Ishikawa (cell line): Measurements from ENCODE around the gene TRPC5OS.

Experiments
- CEBPB ChIP-seq: IDR thresholded peaks from 2 replicates; pipeline ENCODE4 v1.6.1; 2012
- CREB1 ChIP-seq: IDR thresholded peaks from 2 replicates; pipeline ENCODE4 v1.6.1; 2012; ENCODE audit warnings: low read depth
- EGR1 ChIP-seq: IDR thresholded peaks from 2 replicates; pipeline ENCODE4 v1.6.1; 2012
- EP300 ChIP-seq: IDR thresholded peaks from 2 replicates; pipeline ENCODE4 v1.6.1; 2012; ENCODE audit warnings: borderline replicate concordance
- FOXM1 ChIP-seq: IDR thresholded peaks from 2 replicates; pipeline ENCODE4 v1.6.1; 2012; ENCODE audit warnings: low read depth, borderline replicate concordance
- MAX ChIP-seq: IDR thresholded peaks from 2 replicates; pipeline ENCODE4 v1.6.1; 2012
- NFIC ChIP-seq: IDR thresholded peaks from 2 replicates; pipeline ENCODE4 v1.6.1; 2012
- RAD21 ChIP-seq: IDR thresholded peaks from 2 replicates; pipeline ENCODE4 v1.6.1; 2012; ENCODE audit warnings: low read depth
- TAF1 ChIP-seq: IDR thresholded peaks from 2 replicates; pipeline ENCODE4 v1.6.1; 2012; ENCODE audit warnings: low read depth, mild to moderate bottlenecking
- TCF12 ChIP-seq: IDR thresholded peaks from 2 replicates; pipeline ENCODE4 v1.6.1; 2012; ENCODE audit warnings: low read depth
- TEAD4 ChIP-seq: IDR thresholded peaks from 2 replicates; pipeline ENCODE4 v1.6.1; 2012
- YY1 ChIP-seq: IDR thresholded peaks from 2 replicates; pipeline ENCODE4 v1.6.1; 2012; ENCODE audit warnings: low read depth
- ZBTB7A ChIP-seq: IDR thresholded peaks from 2 replicates; pipeline ENCODE4 v1.6.1; 2012; ENCODE audit warnings: low read depth
- TF ChIP-seq, protein P1 (sequence below): IDR thresholded peaks from 2 replicates; pipeline ENCODE4 v1.6.1; 2012; ENCODE audit warnings: low read depth, mild to moderate bottlenecking
- TF ChIP-seq, protein P2 (sequence below): IDR thresholded peaks from 2 replicates; pipeline ENCODE4 v1.6.1; 2012

TRPC5OS gene

DNA sequence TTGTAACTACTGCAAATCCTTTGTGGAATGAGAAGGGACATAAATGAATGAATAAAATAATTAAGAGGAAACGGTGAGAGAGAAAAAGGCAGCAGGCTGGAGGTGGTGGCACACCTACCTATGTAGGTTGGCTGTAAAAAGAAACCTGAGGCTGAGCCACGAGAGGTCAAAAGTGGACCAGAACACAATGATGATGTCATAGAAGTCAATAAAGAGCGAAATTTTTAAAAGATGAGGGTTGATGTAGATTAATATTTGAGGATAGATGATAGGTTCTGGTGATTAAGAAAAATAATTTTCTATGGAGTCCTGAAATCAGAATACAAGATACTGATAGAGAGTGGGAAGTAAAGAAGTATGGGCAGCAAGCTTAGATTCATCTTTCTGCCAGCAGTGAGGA lies 1.7 kb downstream of the TRPC5OS start:
- TF ChIP-seq ZBTB7A (no peak), TCF12 (no peak), MAX (no peak), EP300 (no peak), CEBPB (no peak), TAF1 (no peak), EGR1 (no peak), NFIC (no peak), CREB1 (no peak), YY1 (no peak), TEAD4 (no peak), RAD21 (no peak), FOXM1 (no peak)
- TF ChIP-seq, protein P1, sequence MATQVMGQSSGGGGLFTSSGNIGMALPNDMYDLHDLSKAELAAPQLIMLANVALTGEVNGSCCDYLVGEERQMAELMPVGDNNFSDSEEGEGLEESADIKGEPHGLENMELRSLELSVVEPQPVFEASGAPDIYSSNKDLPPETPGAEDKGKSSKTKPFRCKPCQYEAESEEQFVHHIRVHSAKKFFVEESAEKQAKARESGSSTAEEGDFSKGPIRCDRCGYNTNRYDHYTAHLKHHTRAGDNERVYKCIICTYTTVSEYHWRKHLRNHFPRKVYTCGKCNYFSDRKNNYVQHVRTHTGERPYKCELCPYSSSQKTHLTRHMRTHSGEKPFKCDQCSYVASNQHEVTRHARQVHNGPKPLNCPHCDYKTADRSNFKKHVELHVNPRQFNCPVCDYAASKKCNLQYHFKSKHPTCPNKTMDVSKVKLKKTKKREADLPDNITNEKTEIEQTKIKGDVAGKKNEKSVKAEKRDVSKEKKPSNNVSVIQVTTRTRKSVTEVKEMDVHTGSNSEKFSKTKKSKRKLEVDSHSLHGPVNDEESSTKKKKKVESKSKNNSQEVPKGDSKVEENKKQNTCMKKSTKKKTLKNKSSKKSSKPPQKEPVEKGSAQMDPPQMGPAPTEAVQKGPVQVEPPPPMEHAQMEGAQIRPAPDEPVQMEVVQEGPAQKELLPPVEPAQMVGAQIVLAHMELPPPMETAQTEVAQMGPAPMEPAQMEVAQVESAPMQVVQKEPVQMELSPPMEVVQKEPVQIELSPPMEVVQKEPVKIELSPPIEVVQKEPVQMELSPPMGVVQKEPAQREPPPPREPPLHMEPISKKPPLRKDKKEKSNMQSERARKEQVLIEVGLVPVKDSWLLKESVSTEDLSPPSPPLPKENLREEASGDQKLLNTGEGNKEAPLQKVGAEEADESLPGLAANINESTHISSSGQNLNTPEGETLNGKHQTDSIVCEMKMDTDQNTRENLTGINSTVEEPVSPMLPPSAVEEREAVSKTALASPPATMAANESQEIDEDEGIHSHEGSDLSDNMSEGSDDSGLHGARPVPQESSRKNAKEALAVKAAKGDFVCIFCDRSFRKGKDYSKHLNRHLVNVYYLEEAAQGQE = no peak
- TF ChIP-seq, protein P2, sequence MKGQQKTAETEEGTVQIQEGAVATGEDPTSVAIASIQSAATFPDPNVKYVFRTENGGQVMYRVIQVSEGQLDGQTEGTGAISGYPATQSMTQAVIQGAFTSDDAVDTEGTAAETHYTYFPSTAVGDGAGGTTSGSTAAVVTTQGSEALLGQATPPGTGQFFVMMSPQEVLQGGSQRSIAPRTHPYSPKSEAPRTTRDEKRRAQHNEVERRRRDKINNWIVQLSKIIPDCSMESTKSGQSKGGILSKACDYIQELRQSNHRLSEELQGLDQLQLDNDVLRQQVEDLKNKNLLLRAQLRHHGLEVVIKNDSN = no peak

GRCh38 chrX:111880735-111881134 lies 4.8 kb downstream of the TRPC5OS start:
- TF ChIP-seq EGR1 (no peak), ZBTB7A (no peak), TEAD4 (no peak), TCF12 (no peak)
- TF ChIP-seq, protein P1 = no peak

DNA sequence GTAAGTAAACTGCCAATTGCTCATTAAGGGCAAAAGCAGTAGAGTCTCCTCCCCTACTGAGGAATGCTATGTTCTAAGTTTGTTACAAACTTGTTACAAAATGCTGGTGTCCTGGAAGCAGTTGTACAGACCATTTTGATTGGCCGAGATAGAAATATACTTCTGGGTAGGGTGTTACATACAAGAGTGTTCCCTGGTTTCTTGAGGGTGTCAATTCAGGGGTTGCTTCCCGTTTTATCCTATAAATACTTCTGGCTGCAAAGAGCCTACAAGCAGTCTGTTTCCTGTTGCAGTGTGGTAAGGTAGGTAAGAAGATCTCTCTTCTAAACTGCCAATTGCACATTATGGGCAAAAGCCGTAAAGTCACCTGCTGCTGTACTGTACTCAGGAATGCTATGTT lies 5.7 kb downstream of the TRPC5OS start:
- TF ChIP-seq, protein P2 = no peak
- no peak for TF ChIP-seq NFIC
- TF ChIP-seq EGR1 = no peak
- no peak for TF ChIP-seq RAD21
- TF ChIP-seq TAF1 = no peak
- TF ChIP-seq ZBTB7A = no peak
- no peak for TF ChIP-seq TCF12
- TF ChIP-seq, protein P1 = no peak
- no peak for TF ChIP-seq CEBPB
- TF ChIP-seq TEAD4 = no peak
- TF ChIP-seq CREB1 = no peak

GRCh38 chrX:111886678-111887077 lies 10.7 kb downstream of the TRPC5OS start:
- no peak for TF ChIP-seq ZBTB7A
- TF ChIP-seq RAD21 = no peak
- no peak for TF ChIP-seq TAF1
- TF ChIP-seq FOXM1 = no peak
- no peak for TF ChIP-seq TEAD4
- no peak for TF ChIP-seq NFIC
- TF ChIP-seq CEBPB = no peak
- no peak for TF ChIP-seq CREB1
- no peak for TF ChIP-seq EGR1
- TF ChIP-seq, protein P2 = no peak
- no peak for TF ChIP-seq TCF12
- TF ChIP-seq, protein P1 = no peak
- TF ChIP-seq EP300 = no peak
- no peak for TF ChIP-seq MAX
- no peak for TF ChIP-seq YY1
